22Rv1 (cell line): ENCODE data around the gene PLK5.

ENCODE experiments used
- H3K27ac ChIP-seq: fragments of 450-650 bp; 2 replicates; pipeline ENCODE4 v1.5.1; 2017
- CTCF ChIP-seq: fragments of 450-650 bp; IDR thresholded peaks from 2 replicates; pipeline ENCODE4 v1.5.1; 2017; ENCODE audit warnings: mild to moderate bottlenecking
- ZFX ChIP-seq: fragments of 450-650 bp; IDR thresholded peaks from 2 replicates; pipeline ENCODE4 v1.6.1; 2017; ENCODE audit warnings: antibody characterized with exemption, borderline replicate concordance

Gene PLK5

GRCh38 chr19:1549332-1549945 lies 25.6 kb downstream of the PLK5 start:
- TF ChIP-seq CTCF (no peak), ZFX (no peak)
- no peak overlapping the region for H3K27ac ChIP-seq

- TF ChIP-seq ZFX, result no peak
- no peak for TF ChIP-seq CTCF
- no peak overlapping the region for H3K27ac ChIP-seq
These were observed 27.5 kb downstream of the PLK5 start for GRCh38 chr19:1551068-1552040.

- H3K27ac ChIP-seq, result peak overlapping the region; percentile 18; the same call in 1 of the 2 replicates
- TF ChIP-seq ZFX, result no peak
- TF ChIP-seq CTCF, result no peak
These were observed 29.5 kb downstream of the PLK5 start for GRCh38 chr19:1553415-1553814.

GRCh38 chr19:1554968-1555367 lies 31.1 kb downstream of the PLK5 start:
- no peak overlapping the region for H3K27ac ChIP-seq
- no peak for TF ChIP-seq ZFX
- no peak for TF ChIP-seq CTCF

- TF ChIP-seq CTCF (no peak), ZFX (no peak)
These were observed 31.9 kb downstream of the PLK5 start for GRCh38 chr19:1555487-1556389.

GRCh38 chr19:1556390-1557070 lies 32.7 kb downstream of the PLK5 start:
- TF ChIP-seq CTCF (no peak), ZFX (no peak)

More at GRCh38 chr19:1555487-1556389, 31.9 kb downstream of the PLK5 start:
- no peak overlapping the region for H3K27ac ChIP-seq

More at GRCh38 chr19:1556390-1557070, 32.7 kb downstream of the PLK5 start:
- no peak overlapping the region for H3K27ac ChIP-seq
